ENCODE measurements around the gene GANAB. TPM values are rescaled to one million over a fixed set of nuclear protein-coding genes. Genes with fewer than 3 reads are reported as not detected.
"Not testable (repeated sequence)": the region's sequence is repeated elsewhere in the genome, so short reads cannot be mapped to it uniquely, and the experiment has no call there.

GANAB gene
- total RNA-seq, 1 donor from 2014 or later, result 213 TPM

GRCh38 chr11:62588966-62589637, 57.3 kb downstream of the GANAB start:
- peaks cover 20% of the 10 kb centered on the region for H3K9me3 Mint-ChIP-seq (ENCODE audit: unreplicated experiment)
- H3K27ac Mint-ChIP-seq (ENCODE audit: unreplicated experiment), result no peak overlapping the region
- H3K4me1 Mint-ChIP-seq (ENCODE audit: low read depth, unreplicated experiment), result peaks cover 16% of the 10 kb centered on the region
- no peak for TF ChIP-seq CTCF (IDR thresholded peaks at IDR 0.05; ENCODE audit: partially characterized antibody, unreplicated experiment)
- no peak overlapping the region for H3K4me3 Mint-ChIP-seq (ENCODE audit: unreplicated experiment)
- no peaks in the 10 kb centered on the region for H3K27me3 Mint-ChIP-seq (ENCODE audit: unreplicated experiment)
- no peaks in the 10 kb centered on the region for H3K36me3 Mint-ChIP-seq (ENCODE audit: unreplicated experiment)
- no peak for DNase-seq

GRCh38 chr11:62585356-62585755, 61.1 kb downstream of the GANAB start:
- not testable (repeated sequence) for H3K4me1 Mint-ChIP-seq (ENCODE audit: low read depth, unreplicated experiment); H3K27me3 Mint-ChIP-seq (ENCODE audit: unreplicated experiment); DNase-seq; H3K4me3 Mint-ChIP-seq (ENCODE audit: unreplicated experiment); H3K9me3 Mint-ChIP-seq (ENCODE audit: unreplicated experiment); H3K27ac Mint-ChIP-seq (ENCODE audit: unreplicated experiment); H3K36me3 Mint-ChIP-seq (ENCODE audit: unreplicated experiment)

GRCh38 chr11:62581735-62582134, 64.7 kb downstream of the GANAB start:
- not testable (repeated sequence) for H3K27me3 Mint-ChIP-seq (ENCODE audit: unreplicated experiment); H3K36me3 Mint-ChIP-seq (ENCODE audit: unreplicated experiment); H3K27ac Mint-ChIP-seq (ENCODE audit: unreplicated experiment); H3K4me3 Mint-ChIP-seq (ENCODE audit: unreplicated experiment); DNase-seq; H3K4me1 Mint-ChIP-seq (ENCODE audit: low read depth, unreplicated experiment); H3K9me3 Mint-ChIP-seq (ENCODE audit: unreplicated experiment)

- no peak for TF ChIP-seq CTCF (IDR thresholded peaks at IDR 0.05; ENCODE audit: partially characterized antibody, unreplicated experiment)
- Mint-ChIP-seq H3K27ac (ENCODE audit: unreplicated experiment) (peak overlapping the region; percentile 60), H3K36me3 (ENCODE audit: unreplicated experiment) (no peaks in the 10 kb centered on the region), H3K4me3 (ENCODE audit: unreplicated experiment) (no peak overlapping the region), H3K9me3 (ENCODE audit: unreplicated experiment) (peaks cover 1% of the 10 kb centered on the region), H3K4me1 (ENCODE audit: low read depth, unreplicated experiment) (no peaks in the 10 kb centered on the region), H3K27me3 (ENCODE audit: unreplicated experiment) (no peaks in the 10 kb centered on the region)
- no peak for DNase-seq
Observed at GRCh38 chr11:62580959-62581715, 65.3 kb downstream of the GANAB start.

GRCh38 chr11:62579252-62579651, 67.2 kb downstream of the GANAB start:
- no peak for TF ChIP-seq CTCF (IDR thresholded peaks at IDR 0.05; ENCODE audit: partially characterized antibody, unreplicated experiment)
- H3K27me3 Mint-ChIP-seq (ENCODE audit: unreplicated experiment), result peaks cover 2% of the 10 kb centered on the region
- no peak overlapping the region for H3K4me3 Mint-ChIP-seq (ENCODE audit: unreplicated experiment)
- peaks cover 7% of the 10 kb centered on the region for H3K9me3 Mint-ChIP-seq (ENCODE audit: unreplicated experiment)
- no peak overlapping the region for H3K27ac Mint-ChIP-seq (ENCODE audit: unreplicated experiment)
- no peak for DNase-seq
- no peaks in the 10 kb centered on the region for H3K36me3 Mint-ChIP-seq (ENCODE audit: unreplicated experiment)
- peaks cover 4% of the 10 kb centered on the region for H3K4me1 Mint-ChIP-seq (ENCODE audit: low read depth, unreplicated experiment)

GRCh38 chr11:62578541-62578940, 67.9 kb downstream of the GANAB start:
- no peaks in the 10 kb centered on the region for H3K36me3 Mint-ChIP-seq (ENCODE audit: unreplicated experiment)
- TF ChIP-seq CTCF (IDR thresholded peaks at IDR 0.05; ENCODE audit: partially characterized antibody, unreplicated experiment), result no peak
- peaks cover 4% of the 10 kb centered on the region for H3K4me1 Mint-ChIP-seq (ENCODE audit: low read depth, unreplicated experiment)
- DNase-seq, result no peak
- H3K27ac Mint-ChIP-seq (ENCODE audit: unreplicated experiment), result no peak overlapping the region
- H3K9me3 Mint-ChIP-seq (ENCODE audit: unreplicated experiment), result peaks cover 7% of the 10 kb centered on the region
- H3K27me3 Mint-ChIP-seq (ENCODE audit: unreplicated experiment), result peaks cover 2% of the 10 kb centered on the region
- H3K4me3 Mint-ChIP-seq (ENCODE audit: unreplicated experiment), result no peak overlapping the region

Data from glutamatergic neuron (in vitro differentiated cells).